C4-2B (cell line): ENCODE measurements around the gene COL26A1.
"Not testable (repeated sequence)": the region's sequence is repeated elsewhere in the genome, so short reads cannot be mapped to it uniquely, and the experiment has no call there.

Experiments used
- H3K27ac ChIP-seq: fragments of 450-650 bp; 2 replicates; pipeline ENCODE4 v1.5.1; 2017
- ZFX ChIP-seq: fragments of 450-650 bp; IDR thresholded peaks from 2 replicates; pipeline ENCODE4 v1.6.1; 2017
- TF ChIP-seq, protein P1 (sequence below): fragments of 450-650 bp; conservative IDR thresholded peaks from 2 replicates; pipeline ENCODE4 v1.5.1; 2017; ENCODE audit warnings: mild to moderate bottlenecking

The COL26A1 gene

DNA sequence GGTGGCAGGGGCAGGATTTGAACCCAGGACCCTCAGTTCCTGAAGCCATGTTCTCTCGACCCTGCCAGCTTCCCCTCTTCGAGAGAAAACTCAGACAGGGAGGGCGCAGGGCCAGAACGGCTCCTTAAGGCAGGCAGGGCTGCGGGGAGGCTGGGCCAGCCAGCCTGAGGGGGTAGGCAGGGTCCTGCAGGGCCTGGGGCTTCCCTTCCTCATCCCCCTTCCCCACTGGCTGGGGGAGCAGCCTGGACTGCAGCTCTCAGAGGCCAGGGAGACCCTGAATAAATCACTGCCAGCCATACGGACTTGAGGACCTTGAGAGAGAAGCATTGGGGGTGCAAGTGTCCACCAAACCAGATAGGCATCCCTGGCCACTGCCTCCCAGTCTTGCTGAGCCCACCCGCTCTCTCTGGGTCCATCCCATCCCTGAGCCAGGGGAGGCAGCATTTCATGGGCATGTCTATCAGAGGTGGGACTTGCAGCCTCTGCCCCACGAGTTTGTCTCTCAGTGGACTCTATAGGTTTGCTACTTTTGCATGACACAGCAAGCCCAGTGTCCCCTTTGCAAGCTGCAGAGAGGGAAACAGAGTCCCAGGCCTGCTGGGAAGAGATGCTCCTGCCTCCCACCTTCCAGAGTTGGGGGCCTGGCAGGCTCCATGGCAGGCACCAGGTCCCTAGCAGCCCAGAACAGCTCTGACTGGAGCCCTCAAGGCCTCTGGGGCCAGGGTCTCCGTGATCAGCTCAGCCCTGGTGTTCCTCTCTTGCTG, 195.5 kb downstream of the COL26A1 start:
- TF ChIP-seq ZFX: no peak
- TF ChIP-seq, protein P1, sequence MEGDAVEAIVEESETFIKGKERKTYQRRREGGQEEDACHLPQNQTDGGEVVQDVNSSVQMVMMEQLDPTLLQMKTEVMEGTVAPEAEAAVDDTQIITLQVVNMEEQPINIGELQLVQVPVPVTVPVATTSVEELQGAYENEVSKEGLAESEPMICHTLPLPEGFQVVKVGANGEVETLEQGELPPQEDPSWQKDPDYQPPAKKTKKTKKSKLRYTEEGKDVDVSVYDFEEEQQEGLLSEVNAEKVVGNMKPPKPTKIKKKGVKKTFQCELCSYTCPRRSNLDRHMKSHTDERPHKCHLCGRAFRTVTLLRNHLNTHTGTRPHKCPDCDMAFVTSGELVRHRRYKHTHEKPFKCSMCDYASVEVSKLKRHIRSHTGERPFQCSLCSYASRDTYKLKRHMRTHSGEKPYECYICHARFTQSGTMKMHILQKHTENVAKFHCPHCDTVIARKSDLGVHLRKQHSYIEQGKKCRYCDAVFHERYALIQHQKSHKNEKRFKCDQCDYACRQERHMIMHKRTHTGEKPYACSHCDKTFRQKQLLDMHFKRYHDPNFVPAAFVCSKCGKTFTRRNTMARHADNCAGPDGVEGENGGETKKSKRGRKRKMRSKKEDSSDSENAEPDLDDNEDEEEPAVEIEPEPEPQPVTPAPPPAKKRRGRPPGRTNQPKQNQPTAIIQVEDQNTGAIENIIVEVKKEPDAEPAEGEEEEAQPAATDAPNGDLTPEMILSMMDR: no peak
- no peak overlapping the region for H3K27ac ChIP-seq

- no peak overlapping the region for H3K27ac ChIP-seq
- TF ChIP-seq, protein P1: no peak
- TF ChIP-seq ZFX: no peak
Measured at GRCh38 chr7:101558742-101559325, 196.2 kb downstream of the COL26A1 start.

- no peak for TF ChIP-seq ZFX
- TF ChIP-seq, protein P1: no peak
- no peak overlapping the region for H3K27ac ChIP-seq
Measured at GRCh38 chr7:101559586-101559985, 196.9 kb downstream of the COL26A1 start.

DNA sequence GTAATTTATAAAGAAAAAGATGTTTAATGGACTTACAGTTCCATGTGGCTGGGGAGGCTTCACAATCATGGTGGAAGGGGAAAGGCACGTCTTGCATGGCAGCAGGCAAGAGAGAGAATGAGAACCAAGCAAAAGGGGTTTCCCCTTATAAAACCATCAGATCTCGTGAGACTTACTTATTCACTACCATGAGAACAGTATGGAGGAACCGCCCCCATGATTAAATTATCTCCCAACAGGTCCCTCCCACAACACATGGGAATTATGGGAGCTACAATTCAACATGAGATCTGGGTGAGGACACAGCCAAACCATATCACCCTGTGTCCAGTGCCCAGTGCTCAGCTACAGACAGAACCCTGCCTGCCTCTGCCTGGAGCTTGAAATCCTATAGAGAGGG, 197.3 kb downstream of the COL26A1 start:
- H3K27ac ChIP-seq: not testable (repeated sequence)

DNA sequence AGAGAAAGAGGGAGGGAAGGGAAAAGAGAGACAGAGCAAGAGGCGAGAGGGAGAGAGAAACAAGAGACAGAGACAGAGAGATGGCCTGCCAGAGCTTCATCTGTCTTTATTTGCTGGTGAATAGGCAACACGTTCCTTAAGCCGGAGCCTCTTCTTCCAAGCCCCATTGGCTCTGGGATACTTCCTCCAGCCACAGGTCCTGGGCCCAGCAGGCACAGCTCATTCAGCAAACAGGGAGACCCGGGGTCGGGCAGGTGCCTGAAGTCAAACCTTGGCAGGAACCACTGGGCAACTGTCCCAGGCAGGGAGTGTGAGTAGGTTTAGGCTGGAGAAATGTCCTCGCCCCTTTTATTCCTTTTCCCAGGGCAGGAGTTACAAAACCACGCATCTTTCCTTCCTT, 198.2 kb downstream of the COL26A1 start:
- TF ChIP-seq, protein P1: no peak
- no peak for TF ChIP-seq ZFX
- no peak overlapping the region for H3K27ac ChIP-seq

GRCh38 chr7:101561293-101561692, 198.6 kb downstream of the COL26A1 start:
- H3K27ac ChIP-seq: not testable (repeated sequence)

DNA sequence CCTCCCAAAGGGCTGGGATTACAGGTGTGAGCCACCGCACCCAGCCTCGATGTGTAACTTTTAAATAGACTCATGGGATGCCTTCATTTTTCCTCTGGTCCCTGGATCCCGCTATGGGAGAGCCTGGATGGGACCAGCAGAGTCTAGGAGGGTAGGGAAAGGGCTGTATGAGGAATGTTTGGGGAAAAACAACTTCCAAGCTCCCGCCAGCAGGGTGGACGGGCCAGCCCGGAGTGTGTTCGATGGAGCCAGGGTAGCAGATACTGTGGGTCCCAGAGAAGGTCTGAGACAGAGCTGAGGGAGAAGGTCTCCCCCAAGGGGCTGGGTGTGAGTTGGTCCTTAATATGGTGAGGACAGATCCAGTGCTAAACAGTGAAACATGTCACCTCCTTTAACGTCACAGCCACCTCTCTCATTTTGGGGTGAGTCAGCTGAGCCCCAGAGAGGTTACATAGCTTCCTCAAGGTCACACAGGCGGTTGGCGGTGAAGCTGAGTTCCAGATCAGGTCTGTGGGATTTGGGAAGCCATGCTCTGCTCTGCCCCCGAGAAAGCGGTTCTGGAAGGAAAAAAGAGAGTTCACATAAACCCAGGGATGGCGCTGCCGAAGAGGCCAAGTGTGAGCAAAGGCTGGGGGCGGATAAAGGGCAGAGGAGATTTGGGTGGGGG, 200.0 kb downstream of the COL26A1 start:
- TF ChIP-seq ZFX: no peak
- TF ChIP-seq, protein P1: no peak
- H3K27ac ChIP-seq: no peak overlapping the region

GRCh38 chr7:101563198-101563901, 200.7 kb downstream of the COL26A1 start:
- TF ChIP-seq, protein P1: no peak
- no peak for TF ChIP-seq ZFX
- H3K27ac ChIP-seq: no peak overlapping the region
